HepG2 (cell line): ENCODE measurements around the gene PLAAT1. TPM values are rescaled to one million over a fixed set of nuclear protein-coding genes. Genes with fewer than 3 reads are reported as not detected.

Source experiments
- ATAC-seq: fragments of 200-7000 bp; cut with Tn5 transposase; 3 replicates; pipeline ENCODE4 v1.9.1; 2020; ENCODE audit warnings: mild to moderate bottlenecking, moderate library complexity
- BruUV-seq: library from RNA; stranded (reverse); fragments of 400-500 nt; replicated peaks from 2 replicates; lab custom pipeline; 2021; lab: Mats Ljungman, UMichigan
- CTCF ChIA-PET: fragments of 300-600 bp; formaldehyde crosslinking; extraction: SDS; loops from one replicate; lab custom pipeline; 2021; ENCODE audit warnings: low total read pairs, inconsistent platforms, low intra/inter-chr PET ratio; lab: Yijun Ruan, JAX
- POLR2A ChIA-PET: fragments of 350-600 bp; sonication (Branson Sonifier 250); formaldehyde crosslinking; loops from one replicate; lab custom pipeline; 2020; ENCODE audit warnings: antibody characterized with exemption, inconsistent platforms; lab: Yijun Ruan, JAX
- DNase-seq: peaks from one replicate; pipeline ENCODE4 v3.0.0-alpha.2; 2015; ENCODE audit warnings: low spot score
- FAIRE-seq: peaks from 3 replicates; lab custom pipeline; 2011; peaks lifted over from hg19 to GRCh38; lab: Jason Lieb, UNC
- H2AFZ ChIP-seq: one replicate; pipeline ENCODE4 v1.6.1; 2011; ENCODE audit warnings: low read length, inconsistent platforms
- H3K27ac ChIP-seq: fragments of 300-600 bp; 3 replicates; pipeline ENCODE4 v1.8.0; 2011; ENCODE audit warnings: mixed run types, mild to moderate bottlenecking, mixed read lengths, low read length, inconsistent platforms; ENCODE audit not compliant: insufficient read depth; ENCODE audit errors: extremely low read length
- H3K27me3 ChIP-seq, 2 experiments: fragments of 200-600 bp in 1 of 2; 2 replicates in 1 of 2; 3 replicates in 1 of 2; pipeline versions ENCODE4 v1.6.0 to v1.8.0; 2011; ENCODE audit warnings: low read length in 2 of 2, mild to moderate bottlenecking in 2 of 2, moderate library complexity in 2 of 2, inconsistent platforms in 1 of 2; ENCODE audit not compliant: insufficient read depth in 2 of 2, control insufficient read depth in 1 of 2
- H3K36me3 ChIP-seq, 2 experiments: fragments of 200-600 bp in 1 of 2; replicated peaks in 1 of 2; 2 replicates in 1 of 2; 3 replicates in 1 of 2; pipeline versions ENCODE4 v1.5.1 to v1.8.0; 2011; ENCODE audit warnings: low read length in 2 of 2, inconsistent platforms in 1 of 2; ENCODE audit not compliant: insufficient read depth in 2 of 2, control insufficient read depth in 1 of 2
- H3K4me1 ChIP-seq: 2 replicates; pipeline ENCODE4 v1.5.1; 2012; ENCODE audit warnings: low read length, inconsistent platforms; ENCODE audit not compliant: insufficient read depth
- H3K4me2 ChIP-seq: 2 replicates; pipeline ENCODE4 v1.6.0; 2011; ENCODE audit warnings: low read depth, low read length, inconsistent platforms
- H3K4me3 ChIP-seq, 3 experiments: fragments of 200-600 bp in 1 of 3; sonication (generic), shearing (Covaris generic) in 1 of 3; replicated peaks in 1 of 3; 2 replicates each; pipeline ENCODE4 v1.5.1; 2011 to 2016; ENCODE audit warnings: low read length in 3 of 3, inconsistent platforms in 2 of 3, low read depth in 2 of 3, mild to moderate bottlenecking in 2 of 3, control low read depth in 1 of 3, mixed read lengths in 1 of 3; ENCODE audit not compliant: insufficient read depth in 1 of 3
- H3K79me2 ChIP-seq: one replicate; pipeline ENCODE4 v1.6.1; 2011; ENCODE audit warnings: low read length, inconsistent platforms; ENCODE audit not compliant: insufficient read depth
- H3K9ac ChIP-seq: 2 replicates; pipeline ENCODE4 v1.6.0; 2011; ENCODE audit warnings: mild to moderate bottlenecking, low read depth, low read length, inconsistent platforms; ENCODE audit not compliant: insufficient read depth
- H3K9me3 ChIP-seq: 2 replicates; pipeline ENCODE4 v1.5.1; 2012; ENCODE audit warnings: mild to moderate bottlenecking, low read length
- H4K20me1 ChIP-seq: 2 replicates; pipeline ENCODE4 v1.6.0; 2011; ENCODE audit warnings: inconsistent platforms, mild to moderate bottlenecking, low read length, moderate library complexity; ENCODE audit not compliant: insufficient read depth
- ARID2 ChIP-seq: sonication (generic); formaldehyde crosslinking; IDR thresholded peaks from 2 replicates; pipeline ENCODE4 v1.8.1; 2022; ENCODE audit warnings: mild to moderate bottlenecking, missing genetic modification reagents, borderline replicate concordance
- KLF15 ChIP-seq: sonication (generic); formaldehyde crosslinking; IDR thresholded peaks from 2 replicates; pipeline ENCODE4 v1.8.1; 2023; ENCODE audit warnings: borderline replicate concordance, mild to moderate bottlenecking, inconsistent platforms, missing genetic modification reagents, mixed read lengths
- NR2F1 ChIP-seq, 2 experiments: fragments of 450-650 bp in 1 of 2; formaldehyde crosslinking in 1 of 2; IDR thresholded peaks; 2 replicates each; pipeline versions ENCODE4 v1.5.0 to v1.6.1; 2016 to 2020; ENCODE audit warnings: mild to moderate bottlenecking in 1 of 2, missing compliant biosample characterization in 1 of 2, missing genetic modification reagents in 1 of 2, moderate library complexity in 1 of 2
- TOPORS ChIP-seq: sonication (generic); formaldehyde crosslinking; IDR thresholded peaks from 2 replicates; pipeline ENCODE4 v1.8.0; 2023; ENCODE audit warnings: mild to moderate bottlenecking, missing genetic modification reagents
- WGBS: methylation state at CpG from one replicate; pipeline ENCODE4 v1.1.6; 2017; ENCODE audit warnings: low lambda C conversion rate; 5-methylcytosine and 5-hydroxymethylcytosine counted together
- in situ Hi-C: cut with HindIII; loops from 2 replicates; pipeline ENCODE4 v1.10.0; 2017; ENCODE audit warnings: low pct_unique_long_range_greater_than_20kb; ENCODE audit not compliant: extremely low pct_ligation_motif_present
- intact Hi-C: fragments of 100-400 bp; cut with micrococcal nuclease; formaldehyde crosslinking; loops from one replicate; pipeline ENCODE4 v1.10.0; 2022; ENCODE audit not compliant: unreplicated experiment
- polyA plus RNA-seq, 8 experiments: library from polyadenylated mRNA; depleted of rRNA in 3 of 8; stranded (reverse) in 7 of 8; unstranded in 1 of 8; fragments of >200 nt; fragmentation: Illumina TruSeq in 4 of 8; extraction: Trizol in 4 of 8; gene quantifications; 2 replicates each; pipeline versions ENCODE4 v1.2.1 to v1.2.3, GENCODE V29; 2011 to 2016; ENCODE audit warnings: low read depth in 4 of 8, missing spikeins in 1 of 8, mixed read lengths in 1 of 8; ENCODE audit not compliant: insufficient read depth in 1 of 8
- total RNA-seq, 5 experiments: library from RNA; depleted of rRNA; stranded (reverse); fragments of >200 nt; fragmentation: Illumina TruSeq; extraction: Trizol; gene quantifications; 2 replicates each; pipeline ENCODE4 v1.2.3, GENCODE V29; 2016; ENCODE audit warnings: low read depth in 1 of 5

The PLAAT1 gene
- total and polyA plus RNA-seq, 2 of the 13 experiments (the other 11 are each of a cell fraction or from before 2014, with no cell fraction given): not detected

GRCh38 chr3:193297421-193297820, 56.4 kb downstream of the PLAAT1 start:
- CTCF ChIA-PET: no interaction called here
- Histone ChIP-seq H4K20me1 (no peaks in the 10 kb centered on the region), H3K27ac (no peak overlapping the region), H3K27me3 (no peaks in the 10 kb centered on the region), H3K9ac (no peak overlapping the region), H2AFZ (no peak overlapping the region), H3K9me3 (no peaks in the 10 kb centered on the region), H3K79me2 (no peaks in the 10 kb centered on the region), H3K36me3 (no peaks in the 10 kb centered on the region), H3K4me2 (no peak overlapping the region), H3K4me1 (no peaks in the 10 kb centered on the region), H3K4me3 (no peak overlapping the region)
- no TSS peak for BruUV-seq
- ATAC-seq (no peak), FAIRE-seq (no peak), DNase-seq (no peak)
- TF ChIP-seq TOPORS (CRISPR knock-in tag) (no peak), KLF15 (CRISPR knock-in tag) (no peak)
- in situ Hi-C loops (no loop called here), intact Hi-C loops (no loop called here)
- 22% methylated on average over 5 of the region's 5 CpGs for WGBS
- POLR2A ChIA-PET: no interaction called here

DNA sequence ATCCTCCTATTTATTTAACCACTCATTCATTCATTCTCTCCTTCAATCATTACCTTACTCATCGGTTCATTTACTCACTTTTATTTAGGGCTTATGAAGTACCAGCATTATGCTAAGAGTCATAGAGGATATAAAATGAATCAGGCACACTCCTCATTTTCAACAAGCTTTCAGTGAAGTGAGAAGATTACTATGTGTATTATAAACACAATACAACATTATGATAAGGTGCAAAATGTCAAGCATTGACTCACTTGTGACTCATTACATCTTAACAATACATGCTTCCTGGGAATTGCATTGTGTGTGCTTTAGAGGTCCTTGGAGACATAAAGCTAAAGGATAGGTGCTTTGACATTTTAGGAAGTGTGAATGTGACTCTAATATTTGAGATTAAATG, 60.4 kb downstream of the PLAAT1 start:
- TF ChIP-seq NR2F1 (CRISPR knock-in tag; IDR thresholded peaks at IDR 0.05) (no peak), ARID2 (CRISPR knock-in tag) (no peak)
- Histone ChIP-seq H3K4me2 (no peak overlapping the region), H3K4me1 (no peaks in the 10 kb centered on the region), H3K9me3 (no peaks in the 10 kb centered on the region), H3K36me3 (no peaks in the 10 kb centered on the region), H4K20me1 (no peaks in the 10 kb centered on the region), H3K4me3 (no peak overlapping the region), H3K79me2 (no peaks in the 10 kb centered on the region), H2AFZ (no peak overlapping the region), H3K9ac (no peak overlapping the region), H3K27me3 (no peaks in the 10 kb centered on the region), H3K27ac (no peak overlapping the region)
- DNase-seq: no peak
- intact Hi-C loops (no loop called here), in situ Hi-C loops (no loop called here)
- FAIRE-seq: no peak
- 0% methylated on average over 1 of the region's 1 CpG for WGBS
- no peak for ATAC-seq
- ChIA-PET POLR2A (no interaction called here), CTCF (no interaction called here)
- BruUV-seq: no TSS peak
